K562 (cell line): Measurements from ENCODE around the gene OCRL. TPM values are rescaled to one million over a fixed set of nuclear protein-coding genes. Genes with fewer than 3 reads are reported as not detected.

Experiments
- ATF2 ChIP-seq: sonication (generic); formaldehyde crosslinking; IDR thresholded peaks from 2 replicates; pipeline ENCODE4 v1.8.1; 2022; ENCODE audit warnings: missing genetic modification reagents
- GMEB1 ChIP-seq: fragments of 250-450 bp; sonication (Bioruptor Pico); IDR thresholded peaks from 2 replicates; pipeline ENCODE4 v1.4.0; 2020; ENCODE audit warnings: mild to moderate bottlenecking
- LEF1 ChIP-seq: fragments of 450-650 bp; IDR thresholded peaks from 2 replicates; pipeline ENCODE4 v1.6.1; 2016; ENCODE audit warnings: mild to moderate bottlenecking
- SMARCB1 ChIP-seq: IDR thresholded peaks from 2 replicates; pipeline ENCODE4 v1.6.1; 2011; ENCODE audit warnings: improper control_type of control experiment, low read depth; ENCODE audit not compliant: insufficient read length
- SRSF7 ChIP-seq: fragments of 200-400 bp; formaldehyde crosslinking; optimal IDR thresholded peaks from 2 replicates; pipeline ENCODE3; 2017; ENCODE audit warnings: mild to moderate bottlenecking, low read depth, low read length
- TEAD4 ChIP-seq, 2 experiments: sonication (generic) in 1 of 2; formaldehyde crosslinking in 1 of 2; IDR thresholded peaks; 2 replicates each; pipeline versions ENCODE4 v1.6.1 to v1.8.0; 2012 to 2022; ENCODE audit warnings: borderline replicate concordance in 1 of 2, inconsistent platforms in 1 of 2, low read length in 1 of 2, mild to moderate bottlenecking in 1 of 2, missing genetic modification reagents in 1 of 2
- ZMIZ1 ChIP-seq, 2 experiments: fragments of 150-350 bp in 1 of 2; IDR thresholded peaks; 2 replicates each; pipeline ENCODE4 v1.6.1; 2012 to 2016; ENCODE audit warnings: low read depth in 2 of 2, low read length in 2 of 2, mild to moderate bottlenecking in 1 of 2, moderate library complexity in 1 of 2
- ZNF239 ChIP-seq: fragments of 250-450 bp; sonication (Bioruptor Pico); IDR thresholded peaks from 2 replicates; pipeline ENCODE4 v1.4.0; 2020; ENCODE audit warnings: mild to moderate bottlenecking
- ZNF407 ChIP-seq: fragments of 450-650 bp; IDR thresholded peaks from 2 replicates; pipeline ENCODE4 v1.6.1; 2016; ENCODE audit warnings: low read depth
- ZNF57 ChIP-seq: fragments of 450-650 bp; formaldehyde crosslinking; IDR thresholded peaks from 2 replicates; pipeline ENCODE4 v1.4.0; 2020; ENCODE audit warnings: mild to moderate bottlenecking, moderate library complexity
- ZNF589 ChIP-seq: fragments of 200-800 bp; sonication (Bioruptor generic); IDR thresholded peaks from 2 replicates; pipeline ENCODE4 v1.6.1; 2016; ENCODE audit warnings: low read depth, missing genetic modification characterization, missing compliant biosample characterization
- ZNF699 ChIP-seq: fragments of 250-450 bp; sonication (Bioruptor Pico); IDR thresholded peaks from 2 replicates; pipeline ENCODE4 v1.8.0; 2021; ENCODE audit warnings: mild to moderate bottlenecking, moderate library complexity; ENCODE audit not compliant: insufficient replicate concordance
- polyA plus RNA-seq, 8 experiments: library from polyadenylated mRNA; depleted of rRNA in 4 of 8; stranded (reverse) in 5 of 8; unstranded in 3 of 8; fragments of >200 nt; fragmentation: Nextera tagmentation in 2 of 8; fragmentation: Illumina TruSeq in 1 of 8; extraction: Ambion mirVana in 2 of 8; extraction: Trizol in 1 of 8; gene quantifications; 2 replicates each; pipeline versions ENCODE4 v1.2.1 to v1.2.3, GENCODE V29; 2011 to 2014; ENCODE audit warnings: inconsistent platforms in 1 of 8, missing spikeins in 1 of 8
- total RNA-seq, 7 experiments: library from RNA; depleted of rRNA in 6 of 7; stranded (reverse); fragments of >200 nt in 6 of 7; fragmentation: Illumina TruSeq in 2 of 7; extraction: Trizol in 2 of 7; gene quantifications; 2 replicates each; pipeline versions ENCODE4 v1.2.1 to v1.2.3, GENCODE V29; 2011 to 2021; ENCODE audit warnings: low replicate concordance in 1 of 7

OCRL gene
- total and polyA plus RNA-seq, 9 of the 15 experiments (the other 6 are each of a cell fraction or from before 2014, with no cell fraction given) = 2.2 to 23.4 (median 11.9) TPM

- TF ChIP-seq ZNF699 (CRISPR knock-in tag) (no peak), ZNF57 (CRISPR knock-in tag) (no peak), GMEB1 (CRISPR knock-in tag) (no peak), SMARCB1 (no peak), ZNF239 (CRISPR knock-in tag) (no peak), SRSF7 (no peak), ZMIZ1 (IDR thresholded peaks at IDR 0.05; ENCODE audit: low read depth in 2 of 2, low read length in 2 of 2) (no peak), ZNF589 (CRISPR knock-in tag) (no peak), LEF1 (no peak), ATF2 (no peak), TEAD4 (IDR thresholded peaks at IDR 0.05; ENCODE audit: low read length) (no peak), TEAD4 (CRISPR knock-in tag; IDR thresholded peaks at IDR 0.05; ENCODE audit: borderline replicate concordance) (no peak), ZNF407 (no peak)
Observed at GRCh38 chrX:129525162-129525561, 14.9 kb upstream of the OCRL start (continued).
